HT-29 (cell line): Measurements from ENCODE around the gene CNPY1. TPM values are rescaled to one million over a fixed set of nuclear protein-coding genes. Genes with fewer than 3 reads are reported as not detected.

Source experiments
- DNase-seq: peaks from one replicate; pipeline ENCODE4 v3.0.0-alpha.2; 2015; ENCODE audit warnings: low spot score
- total RNA-seq: library from RNA; depleted of rRNA; stranded (reverse); fragments of >200 nt; shearing (Covaris generic); gene quantifications from 2 replicates; pipeline ENCODE4 v1.2.3, GENCODE V29; 2014

CNPY1 gene
- total RNA-seq, 1 experiment from 2014 or later = not detected

GRCh38 chr7:155468785-155469148, 77.6 kb downstream of the CNPY1 start:
- DNase-seq = no peak

- no peak for DNase-seq
These were observed 78.2 kb downstream of the CNPY1 start for GRCh38 chr7:155467846-155468784.

GRCh38 chr7:155466814-155467733, 79.3 kb downstream of the CNPY1 start:
- DNase-seq = no peak

- no peak for DNase-seq
These were observed 80.1 kb downstream of the CNPY1 start for GRCh38 chr7:155466142-155466813.

- no peak for DNase-seq
These were observed 80.6 kb downstream of the CNPY1 start for GRCh38 chr7:155465761-155466141.

GRCh38 chr7:155464948-155465739, 81.2 kb downstream of the CNPY1 start:
- no peak for DNase-seq

GRCh38 chr7:155464183-155464582, 82.2 kb downstream of the CNPY1 start:
- DNase-seq = no peak

GRCh38 chr7:155463114-155463811, 83.1 kb downstream of the CNPY1 start:
- DNase-seq = no peak

DNA sequence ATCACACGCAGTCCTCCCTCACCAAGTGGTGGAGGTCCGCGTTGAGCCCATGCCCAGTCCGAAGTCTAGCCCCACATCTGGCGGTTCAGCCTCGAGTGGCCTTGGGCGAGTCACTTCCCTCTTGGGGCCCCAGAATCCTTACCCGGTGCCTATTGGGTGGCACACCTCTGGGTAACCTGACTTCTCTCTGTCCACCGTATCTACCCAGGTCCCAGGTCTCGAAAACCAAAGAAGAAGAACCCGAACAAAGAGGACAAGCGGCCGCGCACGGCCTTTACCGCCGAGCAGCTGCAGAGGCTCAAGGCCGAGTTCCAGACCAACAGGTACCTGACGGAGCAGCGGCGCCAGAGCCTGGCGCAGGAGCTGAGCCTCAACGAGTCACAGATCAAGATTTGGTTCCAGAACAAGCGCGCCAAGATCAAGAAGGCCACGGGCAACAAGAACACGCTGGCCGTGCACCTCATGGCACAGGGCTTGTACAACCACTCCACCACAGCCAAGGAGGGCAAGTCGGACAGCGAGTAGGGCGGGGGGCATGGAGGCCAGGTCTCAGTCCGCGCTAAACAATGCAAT, 84.1 kb downstream of the CNPY1 start:
- DNase-seq = no peak

GRCh38 chr7:155461631-155462030, 84.7 kb downstream of the CNPY1 start:
- no peak for DNase-seq

- DNase-seq = no peak
These were observed 85.3 kb downstream of the CNPY1 start for GRCh38 chr7:155460926-155461613.

- DNase-seq = no peak
These were observed 86.5 kb downstream of the CNPY1 start for GRCh38 chr7:155459700-155460461.

- DNase-seq = no peak
These were observed 87.3 kb downstream of the CNPY1 start for GRCh38 chr7:155458878-155459699.

GRCh38 chr7:155458111-155458877, 88.1 kb downstream of the CNPY1 start, which contains the start of gene EN2:
EN2 (plus strand) TSS chr7:155458129; CDS start chr7:155458378, 249 bp downstream.
- no peak for DNase-seq

DNA sequence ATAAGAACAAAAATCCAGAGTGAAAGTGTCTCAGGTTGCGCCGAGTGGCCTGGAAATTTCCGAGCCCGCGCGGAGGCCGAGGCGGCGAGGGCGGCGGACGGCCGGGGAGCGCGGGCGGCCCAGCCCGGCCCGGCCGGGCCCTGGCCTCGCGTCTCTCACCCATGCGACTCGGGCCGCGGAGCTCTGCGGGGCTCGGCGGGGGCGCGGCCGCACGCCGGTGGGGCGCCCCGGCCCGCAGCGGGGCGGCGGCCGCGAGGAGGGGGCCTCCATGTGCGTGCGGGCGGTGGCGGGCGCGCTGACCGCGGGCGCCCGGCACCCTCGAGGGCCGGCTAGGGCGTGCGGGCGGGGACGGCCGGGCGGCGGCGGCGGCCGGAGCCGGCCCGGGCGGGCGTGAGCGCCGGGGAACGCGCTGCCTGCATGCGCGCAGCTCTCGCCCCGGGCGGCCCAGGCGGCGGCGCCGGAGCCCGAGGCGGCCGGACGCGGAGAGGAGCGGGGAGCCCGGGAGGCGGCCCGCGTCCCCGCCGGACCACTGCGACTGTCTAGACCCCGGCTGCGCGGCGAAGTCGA, 88.7 kb downstream of the CNPY1 start:
- no peak for DNase-seq

- DNase-seq = no peak
These were observed 89.4 kb downstream of the CNPY1 start for GRCh38 chr7:155456738-155457543.
